ENCODE results near the gene DNAH3.

DNA sequence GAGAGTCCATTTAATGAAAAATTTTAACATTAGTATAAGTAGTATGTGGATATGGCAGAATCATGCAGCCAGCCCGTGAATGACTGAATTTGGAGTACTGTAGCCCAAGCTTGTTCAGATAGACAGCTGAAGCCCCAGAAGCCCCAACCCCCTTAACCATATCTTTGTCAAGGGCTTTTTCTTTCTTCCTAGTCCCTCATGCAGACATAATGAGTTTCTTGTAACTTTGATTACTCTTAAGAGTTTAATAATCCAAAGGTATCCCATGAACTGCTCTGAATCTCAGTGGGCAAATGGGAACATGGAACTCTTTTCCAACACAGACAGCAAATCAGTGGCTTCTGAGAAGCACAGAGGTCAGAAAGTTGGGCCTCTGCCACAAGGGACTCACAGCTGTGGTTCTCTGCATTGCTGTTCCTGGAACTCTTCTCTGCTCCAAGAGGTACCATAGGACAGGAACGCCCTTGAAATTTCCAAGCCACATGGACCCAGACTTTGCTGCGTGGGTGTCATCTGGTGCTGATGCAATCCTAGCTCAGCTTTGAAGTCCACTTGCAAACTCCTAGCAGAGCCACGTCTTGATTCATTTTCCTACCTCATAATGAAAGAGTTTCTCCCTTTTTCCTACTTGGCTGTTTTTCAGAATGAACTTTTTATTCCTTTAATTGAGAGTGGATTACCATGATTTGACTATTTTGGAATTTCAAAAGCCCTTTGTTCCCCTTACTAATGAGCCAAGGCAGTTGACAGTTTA is 232.0 kb downstream of the DNAH3 start:
- TF ChIP-seq, protein P1, sequence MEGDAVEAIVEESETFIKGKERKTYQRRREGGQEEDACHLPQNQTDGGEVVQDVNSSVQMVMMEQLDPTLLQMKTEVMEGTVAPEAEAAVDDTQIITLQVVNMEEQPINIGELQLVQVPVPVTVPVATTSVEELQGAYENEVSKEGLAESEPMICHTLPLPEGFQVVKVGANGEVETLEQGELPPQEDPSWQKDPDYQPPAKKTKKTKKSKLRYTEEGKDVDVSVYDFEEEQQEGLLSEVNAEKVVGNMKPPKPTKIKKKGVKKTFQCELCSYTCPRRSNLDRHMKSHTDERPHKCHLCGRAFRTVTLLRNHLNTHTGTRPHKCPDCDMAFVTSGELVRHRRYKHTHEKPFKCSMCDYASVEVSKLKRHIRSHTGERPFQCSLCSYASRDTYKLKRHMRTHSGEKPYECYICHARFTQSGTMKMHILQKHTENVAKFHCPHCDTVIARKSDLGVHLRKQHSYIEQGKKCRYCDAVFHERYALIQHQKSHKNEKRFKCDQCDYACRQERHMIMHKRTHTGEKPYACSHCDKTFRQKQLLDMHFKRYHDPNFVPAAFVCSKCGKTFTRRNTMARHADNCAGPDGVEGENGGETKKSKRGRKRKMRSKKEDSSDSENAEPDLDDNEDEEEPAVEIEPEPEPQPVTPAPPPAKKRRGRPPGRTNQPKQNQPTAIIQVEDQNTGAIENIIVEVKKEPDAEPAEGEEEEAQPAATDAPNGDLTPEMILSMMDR (conservative IDR thresholded peaks at IDR 0.05) = no peak
- no peak for TF ChIP-seq EZH2 (IDR thresholded peaks at IDR 0.05; ENCODE audit: low read depth)

All from PC-9 (cell line).